Nephron (organoid): ENCODE results near the gene EN1.

Experiments
- H3K27ac Mint-ChIP-seq, 3 experiments: 2 replicates each; pipeline ENCODE4 v1.8.0; 2020; ENCODE audit warnings: mixed read lengths in 3 of 3, mild to moderate bottlenecking in 2 of 3, moderate library complexity in 1 of 3
- H3K27me3 Mint-ChIP-seq: 2 replicates; pipeline ENCODE4 v1.8.0; 2021; ENCODE audit warnings: low read depth, mild to moderate bottlenecking, moderate library complexity, mixed read lengths
- H3K36me3 Mint-ChIP-seq: 2 replicates; pipeline ENCODE4 v1.8.0; 2020; ENCODE audit warnings: low read depth, mixed read lengths
- H3K4me1 Mint-ChIP-seq: 2 replicates; pipeline ENCODE4 v1.8.0; 2020; ENCODE audit warnings: mixed read lengths
- H3K4me3 Mint-ChIP-seq, 3 experiments: 2 replicates each; pipeline ENCODE4 v1.8.0; 2020; ENCODE audit warnings: mild to moderate bottlenecking in 3 of 3, mixed read lengths in 3 of 3, moderate library complexity in 2 of 3
- H3K9me3 Mint-ChIP-seq: 2 replicates; pipeline ENCODE4 v1.8.0; 2020; ENCODE audit warnings: mixed read lengths
- TF ChIP-seq, protein P1 (sequence below), 3 experiments: fragments of 200-600 bp; sonication (generic); IDR thresholded peaks; one replicate each; pipeline ENCODE4 v1.5.0; 2021; ENCODE audit warnings: antibody characterized with exemption in 3 of 3; ENCODE audit not compliant: unreplicated experiment in 3 of 3

The EN1 gene

DNA sequence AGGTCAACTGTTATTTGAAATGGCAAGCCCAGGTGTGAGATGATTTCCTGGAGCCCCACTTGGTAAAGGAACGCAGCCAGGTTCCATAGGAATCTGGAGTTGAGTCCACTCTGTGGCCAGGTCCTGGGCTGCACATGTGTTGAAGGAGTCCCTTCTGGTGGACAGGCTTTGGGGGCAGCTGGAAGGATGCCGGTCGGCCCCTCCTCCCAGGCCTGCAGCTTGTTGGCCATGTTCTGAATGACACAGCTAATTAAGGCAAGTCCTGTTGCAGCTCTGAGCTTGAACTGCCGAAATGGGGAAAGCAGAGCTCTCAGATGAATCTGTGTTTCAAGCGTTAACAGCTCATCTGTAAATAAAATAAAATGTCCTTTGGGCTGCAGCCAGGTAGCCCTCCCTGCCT is 23.8 kb downstream of the EN1 start:
- no peaks in the 10 kb centered on the region for H3K4me1 Mint-ChIP-seq
- TF ChIP-seq, protein P1, sequence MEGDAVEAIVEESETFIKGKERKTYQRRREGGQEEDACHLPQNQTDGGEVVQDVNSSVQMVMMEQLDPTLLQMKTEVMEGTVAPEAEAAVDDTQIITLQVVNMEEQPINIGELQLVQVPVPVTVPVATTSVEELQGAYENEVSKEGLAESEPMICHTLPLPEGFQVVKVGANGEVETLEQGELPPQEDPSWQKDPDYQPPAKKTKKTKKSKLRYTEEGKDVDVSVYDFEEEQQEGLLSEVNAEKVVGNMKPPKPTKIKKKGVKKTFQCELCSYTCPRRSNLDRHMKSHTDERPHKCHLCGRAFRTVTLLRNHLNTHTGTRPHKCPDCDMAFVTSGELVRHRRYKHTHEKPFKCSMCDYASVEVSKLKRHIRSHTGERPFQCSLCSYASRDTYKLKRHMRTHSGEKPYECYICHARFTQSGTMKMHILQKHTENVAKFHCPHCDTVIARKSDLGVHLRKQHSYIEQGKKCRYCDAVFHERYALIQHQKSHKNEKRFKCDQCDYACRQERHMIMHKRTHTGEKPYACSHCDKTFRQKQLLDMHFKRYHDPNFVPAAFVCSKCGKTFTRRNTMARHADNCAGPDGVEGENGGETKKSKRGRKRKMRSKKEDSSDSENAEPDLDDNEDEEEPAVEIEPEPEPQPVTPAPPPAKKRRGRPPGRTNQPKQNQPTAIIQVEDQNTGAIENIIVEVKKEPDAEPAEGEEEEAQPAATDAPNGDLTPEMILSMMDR (IDR thresholded peaks at IDR 0.05; ENCODE audit: unreplicated experiment in 3 of 3), result no peak

DNA sequence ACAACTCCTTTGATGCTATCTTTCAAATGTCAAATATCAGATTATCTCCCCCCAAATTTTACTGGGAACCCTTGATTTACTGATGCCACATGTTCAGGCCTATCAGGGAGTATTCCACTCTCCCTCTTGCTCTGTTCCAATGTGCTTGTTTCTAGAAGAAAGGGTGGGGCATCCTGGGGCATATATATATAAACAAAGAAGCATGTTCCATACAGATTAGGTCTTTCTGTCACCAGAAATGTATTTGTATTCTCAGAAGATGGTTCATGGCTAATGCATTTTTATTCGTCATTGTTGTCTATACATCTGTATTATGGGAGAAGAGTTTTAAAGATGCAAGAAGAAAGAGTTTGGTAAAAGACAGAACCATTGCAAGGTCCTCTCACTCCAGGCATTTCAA is 24.9 kb downstream of the EN1 start:
- Mint-ChIP-seq H3K27me3 (peaks cover 86% of the 10 kb centered on the region), H3K9me3 (no peaks in the 10 kb centered on the region), H3K27ac (no peak overlapping the region), H3K36me3 (no peaks in the 10 kb centered on the region), H3K4me1 (no peaks in the 10 kb centered on the region), H3K4me3 (no peak overlapping the region)
- TF ChIP-seq, protein P1 (IDR thresholded peaks at IDR 0.05; ENCODE audit: unreplicated experiment in 3 of 3), result no peak

More for the DNA sequence above, 23.8 kb downstream of the EN1 start:
- Mint-ChIP-seq H3K27me3 (peaks cover 88% of the 10 kb centered on the region), H3K9me3 (no peaks in the 10 kb centered on the region), H3K4me3 (no peak overlapping the region), H3K27ac (no peak overlapping the region), H3K36me3 (no peaks in the 10 kb centered on the region)

DNA sequence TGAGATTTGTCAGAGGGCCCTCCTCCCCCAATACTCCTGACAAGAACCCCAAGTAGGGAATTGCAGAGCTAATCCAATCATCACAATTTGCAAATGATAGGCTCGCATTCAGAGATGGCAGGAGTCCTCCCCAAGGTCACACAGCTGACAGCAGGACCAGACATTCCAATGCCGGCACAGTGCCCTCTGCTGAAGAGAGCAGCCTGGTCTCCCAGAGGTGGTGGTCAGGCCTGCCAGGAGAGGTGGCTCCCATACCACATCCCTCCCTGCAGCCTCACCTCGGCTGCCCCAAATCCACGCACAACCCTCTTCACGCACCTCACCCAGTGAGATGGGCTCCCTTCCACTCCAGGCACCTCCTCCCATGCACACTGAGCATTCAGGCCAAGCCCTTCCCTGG is 25.4 kb downstream of the EN1 start:
- H3K36me3 Mint-ChIP-seq, result no peaks in the 10 kb centered on the region
- peaks cover 85% of the 10 kb centered on the region for H3K27me3 Mint-ChIP-seq
- H3K27ac Mint-ChIP-seq, result no peak overlapping the region
- TF ChIP-seq, protein P1 (IDR thresholded peaks at IDR 0.05; ENCODE audit: unreplicated experiment in 3 of 3), result no peak
- H3K4me3 Mint-ChIP-seq, result no peak overlapping the region
- no peaks in the 10 kb centered on the region for H3K9me3 Mint-ChIP-seq
- H3K4me1 Mint-ChIP-seq, result no peaks in the 10 kb centered on the region

DNA sequence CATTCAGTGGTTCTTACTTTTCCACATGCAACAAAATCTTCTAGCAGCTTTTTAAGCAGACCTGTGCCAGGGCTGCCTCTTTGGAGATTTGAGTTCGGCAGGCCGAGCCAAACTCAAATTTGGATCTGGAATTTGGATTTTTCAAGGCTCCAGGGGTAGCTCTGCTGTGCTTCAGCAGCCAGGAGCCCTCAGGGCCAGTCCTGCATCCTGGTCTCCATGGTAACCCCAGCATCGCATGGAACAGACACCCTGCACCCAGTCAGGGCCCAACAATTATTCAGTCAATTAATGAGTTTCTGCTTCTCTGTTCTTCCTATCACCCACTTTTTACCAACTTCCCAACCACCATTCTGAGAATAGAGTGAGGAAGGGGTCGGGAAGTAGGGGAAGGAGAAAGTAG is 30.0 kb downstream of the EN1 start:
- peaks cover 69% of the 10 kb centered on the region for H3K27me3 Mint-ChIP-seq
- TF ChIP-seq, protein P1 (IDR thresholded peaks at IDR 0.05; ENCODE audit: unreplicated experiment in 3 of 3), result no peak
- H3K4me3 Mint-ChIP-seq, result no peak overlapping the region
- H3K9me3 Mint-ChIP-seq, result no peaks in the 10 kb centered on the region
- H3K4me1 Mint-ChIP-seq, result peaks cover 9% of the 10 kb centered on the region
- H3K27ac Mint-ChIP-seq, result no peak overlapping the region
- no peaks in the 10 kb centered on the region for H3K36me3 Mint-ChIP-seq

DNA sequence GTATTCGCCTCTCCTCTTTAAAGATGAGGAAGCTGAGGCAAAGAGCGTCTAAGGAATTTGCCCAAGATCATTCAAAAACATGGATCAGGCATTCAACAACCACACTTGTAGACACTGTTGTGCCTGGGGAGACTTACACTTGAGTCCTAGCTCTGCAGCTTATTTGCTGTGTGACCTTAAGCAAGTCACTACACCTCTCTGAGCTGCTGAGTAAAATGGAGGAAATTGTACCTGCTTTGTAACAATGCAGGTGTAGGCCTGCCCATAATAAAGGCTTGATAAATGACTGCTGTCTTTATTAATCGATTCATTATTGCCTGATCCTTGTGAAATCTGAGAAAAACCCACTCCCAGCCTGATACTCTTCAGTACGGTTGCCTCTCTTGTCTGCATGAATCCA is 30.8 kb downstream of the EN1 start:
- H3K4me1 Mint-ChIP-seq, result peaks cover 9% of the 10 kb centered on the region
- H3K36me3 Mint-ChIP-seq, result no peaks in the 10 kb centered on the region
- no peak overlapping the region for H3K4me3 Mint-ChIP-seq
- H3K9me3 Mint-ChIP-seq, result no peaks in the 10 kb centered on the region
- H3K27me3 Mint-ChIP-seq, result peaks cover 67% of the 10 kb centered on the region
- H3K27ac Mint-ChIP-seq, result no peak overlapping the region
- TF ChIP-seq, protein P1 (IDR thresholded peaks at IDR 0.05; ENCODE audit: unreplicated experiment in 3 of 3), result no peak

DNA sequence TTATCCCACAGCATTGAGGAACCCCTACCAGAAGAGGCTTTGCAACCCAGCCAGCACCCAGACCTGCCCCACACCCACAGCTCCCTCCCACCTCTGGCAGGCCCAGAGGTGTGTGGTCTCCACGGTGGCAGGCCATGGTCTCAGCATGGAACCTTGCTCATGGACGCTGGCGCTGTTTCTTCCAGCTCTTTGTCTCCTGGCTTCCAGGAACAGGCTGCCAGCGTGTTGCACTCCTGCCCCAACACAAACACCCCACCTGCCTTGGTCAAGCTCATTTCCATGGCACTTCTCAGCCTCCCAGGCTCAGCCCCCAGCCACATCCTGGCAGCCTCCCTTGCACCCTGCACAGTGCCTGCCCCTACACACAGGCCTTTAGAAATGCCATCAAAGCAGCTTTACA is 31.7 kb downstream of the EN1 start:
- TF ChIP-seq, protein P1 (IDR thresholded peaks at IDR 0.05; ENCODE audit: unreplicated experiment in 3 of 3), result no peak
- no peak overlapping the region for H3K27ac Mint-ChIP-seq
- H3K9me3 Mint-ChIP-seq, result no peaks in the 10 kb centered on the region
- H3K36me3 Mint-ChIP-seq, result no peaks in the 10 kb centered on the region
- H3K4me1 Mint-ChIP-seq, result peaks cover 9% of the 10 kb centered on the region
- H3K4me3 Mint-ChIP-seq, result no peak overlapping the region
- peaks cover 65% of the 10 kb centered on the region for H3K27me3 Mint-ChIP-seq
